ENCODE measurements around the gene CUL3. TPM values are rescaled to one million over a fixed set of nuclear protein-coding genes. Genes with fewer than 3 reads are reported as not detected.

Gene CUL3
- polyA plus RNA-seq, 3 donors: 12.3 to 28.7 (median 12.9) TPM

DNA sequence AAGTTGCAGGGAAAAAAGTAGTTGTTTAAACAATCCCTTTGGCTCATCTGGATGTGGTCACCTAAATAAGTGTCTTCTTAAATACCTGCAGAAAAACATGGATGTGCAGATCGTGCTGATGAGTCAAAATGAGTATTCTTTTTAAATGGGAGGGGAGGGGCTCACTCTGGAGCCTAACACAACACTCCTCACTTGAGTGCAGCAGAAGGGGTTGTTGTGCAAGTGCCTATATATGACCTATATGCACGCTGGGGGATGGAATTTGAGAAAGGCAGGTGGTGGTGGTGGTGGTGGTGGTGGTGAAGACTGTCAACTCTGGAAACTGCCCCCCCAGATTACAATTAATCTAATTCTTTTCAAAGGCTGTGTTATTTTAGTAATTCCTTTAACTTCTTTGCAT, 105.3 kb downstream of the CUL3 start:
- Histone ChIP-seq H3K4me1 (ENCODE audit: control insufficient read depth in 1 of 2, insufficient read depth in 2 of 2, low read length in 2 of 2) (no peaks in the 10 kb centered on the region), H3K9ac (ENCODE audit: insufficient read depth, low read length, poor library complexity, severe bottlenecking) (no peak overlapping the region), H3K27ac (ENCODE audit: low read depth in 1 of 2, low read length in 2 of 2) (no peak overlapping the region), H2AFZ (ENCODE audit: insufficient read depth, low read depth, low read length, poor library complexity, severe bottlenecking) (no peak overlapping the region), H3K36me3 (replicated peaks in 1 of 2; ENCODE audit: control insufficient read depth in 1 of 2, insufficient read depth in 2 of 2, low read length in 2 of 2) (peaks cover 64 to 96% of the 10 kb centered on the region in 2 donors), H3K4me3 (replicated peaks in 1 of 3; ENCODE audit: low read depth in 2 of 3, low read length in 3 of 3) (no peak overlapping the region), H4K20me1 (ENCODE audit: insufficient read depth, low read length) (peaks cover 22% of the 10 kb centered on the region), H3K4me2 (replicated peaks; ENCODE audit: extremely low read depth, low read length, poor library complexity, severe bottlenecking) (no peak overlapping the region), H3K27me3 (ENCODE audit: control insufficient read depth in 2 of 2, insufficient read depth in 2 of 2, low read length in 2 of 2) (no peaks in the 10 kb centered on the region), H3K79me2 (ENCODE audit: insufficient read depth, low read length) (no peaks in the 10 kb centered on the region), H3K9me3 (replicated peaks in 1 of 2; ENCODE audit: control insufficient read depth in 1 of 2, insufficient read depth in 1 of 2, low read length in 2 of 2) (no peaks in the 10 kb centered on the region)
- Mint-ChIP-seq H3K36me3 (peaks cover 72 to 79% of the 10 kb centered on the region in 2 donors), H3K4me3 (no peak overlapping the region), H3K9me3 (no peaks in the 10 kb centered on the region), H3K27ac (no peak overlapping the region), H3K27me3 (ENCODE audit: low read depth in 3 of 3) (no peaks in the 10 kb centered on the region), H3K4me1 (no peaks in the 10 kb centered on the region)
- DNase-seq: no peak
- TF ChIP-seq, protein P1, sequence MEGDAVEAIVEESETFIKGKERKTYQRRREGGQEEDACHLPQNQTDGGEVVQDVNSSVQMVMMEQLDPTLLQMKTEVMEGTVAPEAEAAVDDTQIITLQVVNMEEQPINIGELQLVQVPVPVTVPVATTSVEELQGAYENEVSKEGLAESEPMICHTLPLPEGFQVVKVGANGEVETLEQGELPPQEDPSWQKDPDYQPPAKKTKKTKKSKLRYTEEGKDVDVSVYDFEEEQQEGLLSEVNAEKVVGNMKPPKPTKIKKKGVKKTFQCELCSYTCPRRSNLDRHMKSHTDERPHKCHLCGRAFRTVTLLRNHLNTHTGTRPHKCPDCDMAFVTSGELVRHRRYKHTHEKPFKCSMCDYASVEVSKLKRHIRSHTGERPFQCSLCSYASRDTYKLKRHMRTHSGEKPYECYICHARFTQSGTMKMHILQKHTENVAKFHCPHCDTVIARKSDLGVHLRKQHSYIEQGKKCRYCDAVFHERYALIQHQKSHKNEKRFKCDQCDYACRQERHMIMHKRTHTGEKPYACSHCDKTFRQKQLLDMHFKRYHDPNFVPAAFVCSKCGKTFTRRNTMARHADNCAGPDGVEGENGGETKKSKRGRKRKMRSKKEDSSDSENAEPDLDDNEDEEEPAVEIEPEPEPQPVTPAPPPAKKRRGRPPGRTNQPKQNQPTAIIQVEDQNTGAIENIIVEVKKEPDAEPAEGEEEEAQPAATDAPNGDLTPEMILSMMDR (IDR thresholded peaks at IDR 0.05): no peak
- no CpG with 5 or more reads among the region's 2 CpGs for WGBS (ENCODE audit: insufficient coverage)
- intact Hi-C loops (cut with micrococcal nuclease): no loop called here

DNA sequence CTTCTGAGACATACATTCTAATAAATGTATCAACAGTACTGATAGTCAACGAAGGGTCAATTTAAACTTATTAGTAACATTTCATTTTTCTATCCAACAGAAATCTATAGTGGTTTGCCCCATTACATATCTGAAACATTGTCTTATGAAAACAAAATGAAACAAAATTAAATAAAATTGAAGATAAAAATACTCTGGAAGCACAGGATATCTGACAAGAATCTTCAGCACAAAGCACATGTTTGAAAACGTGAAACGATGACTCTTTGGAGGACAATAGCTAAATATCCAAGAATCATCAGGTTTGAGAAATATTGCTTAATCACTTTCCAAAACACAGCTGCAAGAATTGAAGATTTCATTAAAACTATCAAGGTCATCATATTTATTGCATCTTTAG, 112.3 kb downstream of the CUL3 start:
- no peaks in the 10 kb centered on the region for H3K27me3 Mint-ChIP-seq (ENCODE audit: low read depth in 3 of 3)
- no peak overlapping the region for H3K4me2 ChIP-seq (replicated peaks; ENCODE audit: extremely low read depth, low read length, poor library complexity, severe bottlenecking)
- H3K4me3 Mint-ChIP-seq: no peak overlapping the region
- H3K4me3 ChIP-seq (replicated peaks in 1 of 3; ENCODE audit: low read depth in 2 of 3, low read length in 3 of 3): no peak overlapping the region
- DNase-seq: no peak
- H3K9me3 ChIP-seq (replicated peaks in 1 of 2; ENCODE audit: control insufficient read depth in 1 of 2, insufficient read depth in 1 of 2, low read length in 2 of 2): no peaks in the 10 kb centered on the region
- TF ChIP-seq, protein P1 (IDR thresholded peaks at IDR 0.05): no peak
- H3K4me1 Mint-ChIP-seq: no peaks in the 10 kb centered on the region
- no peak overlapping the region for H3K9ac ChIP-seq (ENCODE audit: insufficient read depth, low read length, poor library complexity, severe bottlenecking)
- H3K9me3 Mint-ChIP-seq: no peaks in the 10 kb centered on the region
- H3K36me3 ChIP-seq (replicated peaks in 1 of 2; ENCODE audit: control insufficient read depth in 1 of 2, insufficient read depth in 2 of 2, low read length in 2 of 2): peaks cover 42 to 58% of the 10 kb centered on the region in 2 donors
- no peaks in the 10 kb centered on the region for H3K79me2 ChIP-seq (ENCODE audit: insufficient read depth, low read length)
- no peak overlapping the region for H3K27ac Mint-ChIP-seq
- no peaks in the 10 kb centered on the region for H3K27me3 ChIP-seq (ENCODE audit: control insufficient read depth in 2 of 2, insufficient read depth in 2 of 2, low read length in 2 of 2)
- H2AFZ ChIP-seq (ENCODE audit: insufficient read depth, low read depth, low read length, poor library complexity, severe bottlenecking): no peak overlapping the region
- no peak overlapping the region for H3K27ac ChIP-seq (ENCODE audit: low read depth in 1 of 2, low read length in 2 of 2)
- intact Hi-C loops (cut with micrococcal nuclease): no loop called here
- no peaks in the 10 kb centered on the region for H3K4me1 ChIP-seq (ENCODE audit: control insufficient read depth in 1 of 2, insufficient read depth in 2 of 2, low read length in 2 of 2)
- peaks cover 50 to 56% of the 10 kb centered on the region in 2 donors for H3K36me3 Mint-ChIP-seq
- H4K20me1 ChIP-seq (ENCODE audit: insufficient read depth, low read length): peaks cover 8% of the 10 kb centered on the region
- 80% methylated on average over 1 of the region's 3 CpGs for WGBS (ENCODE audit: insufficient coverage)
